ENCODE results near the gene MLLT10.
"Not testable (repeated sequence)": the region's sequence is repeated elsewhere in the genome, so short reads cannot be mapped to it uniquely, and the experiment has no call there.

Gene MLLT10

DNA sequence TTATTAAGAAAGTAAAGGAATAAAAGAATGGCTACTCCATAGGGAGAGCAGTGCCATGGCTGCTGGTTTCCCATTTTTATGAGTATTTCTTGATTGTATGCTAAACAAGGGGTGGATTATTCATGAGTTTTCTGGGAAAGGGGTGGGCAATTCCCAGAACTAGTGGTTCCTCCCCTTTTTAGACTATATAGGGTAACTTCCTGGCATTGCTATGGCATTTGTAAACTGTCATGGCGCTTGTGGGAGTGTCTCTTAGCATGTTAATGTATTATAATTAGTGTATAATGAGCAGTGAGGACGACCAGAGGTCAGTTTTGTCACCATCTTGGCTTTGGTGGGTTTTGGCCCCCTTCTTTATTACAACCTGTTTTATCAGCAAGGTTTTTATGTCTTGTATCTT, 40.5 kb downstream of the MLLT10 start:
- not testable (repeated sequence) for DNase-seq (ENCODE audit: extremely low read depth in 1 of 2, low read depth in 1 of 2)

GRCh38 chr10:21579291-21579690, 45.3 kb downstream of the MLLT10 start:
- no peak for DNase-seq (ENCODE audit: extremely low read depth in 1 of 2, low read depth in 1 of 2)

DNA sequence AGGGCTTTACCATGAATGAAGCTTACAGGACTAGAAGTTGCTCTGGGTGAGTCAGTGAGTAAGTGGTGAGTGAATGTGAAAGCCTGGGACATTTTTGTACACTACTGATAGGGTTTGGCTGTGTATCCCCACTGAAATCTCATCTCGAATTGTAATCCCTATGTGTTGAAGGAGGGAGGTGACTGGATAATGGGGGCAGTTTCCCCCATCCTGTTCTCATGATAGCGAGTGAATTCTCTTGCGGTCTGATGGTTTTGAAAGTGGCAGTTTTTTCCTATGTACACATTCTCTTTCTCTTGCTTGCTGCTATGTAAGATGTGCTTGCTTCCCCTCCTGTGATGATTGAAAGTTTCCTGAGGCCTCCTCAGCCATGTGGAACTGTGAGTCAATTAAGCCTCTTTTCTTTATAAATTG, 47.4 kb downstream of the MLLT10 start:
- peak in 1 of 2 donors; percentile 7 for DNase-seq (ENCODE audit: extremely low read depth in 1 of 2, low read depth in 1 of 2)

GRCh38 chr10:21584834-21585530, 51.0 kb downstream of the MLLT10 start:
- no peak for DNase-seq (ENCODE audit: extremely low read depth in 1 of 2, low read depth in 1 of 2)

DNA sequence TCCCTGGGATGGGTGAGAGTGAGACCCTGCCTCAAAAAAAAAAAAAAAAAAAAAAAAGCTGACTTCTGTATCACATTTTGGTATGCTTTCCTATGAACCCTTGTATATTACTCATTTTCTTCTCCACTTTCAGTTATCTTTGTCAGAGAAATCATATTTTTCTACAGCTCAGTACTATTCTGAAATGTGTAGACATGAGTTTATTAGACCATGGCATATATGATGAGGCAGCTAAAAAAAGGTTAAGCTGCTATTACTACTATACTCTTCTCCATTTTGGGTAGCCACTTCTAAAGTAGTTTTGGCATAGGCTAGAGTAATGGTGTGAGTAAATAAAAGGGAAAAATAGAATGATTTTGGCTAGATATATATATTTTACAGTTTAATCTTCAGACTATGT, 53.4 kb downstream of the MLLT10 start:
- DNase-seq (ENCODE audit: extremely low read depth in 1 of 2, low read depth in 1 of 2): no peak

GRCh38 chr10:21588159-21588558, 54.1 kb downstream of the MLLT10 start:
- DNase-seq (ENCODE audit: extremely low read depth in 1 of 2, low read depth in 1 of 2): not testable (repeated sequence)

DNA sequence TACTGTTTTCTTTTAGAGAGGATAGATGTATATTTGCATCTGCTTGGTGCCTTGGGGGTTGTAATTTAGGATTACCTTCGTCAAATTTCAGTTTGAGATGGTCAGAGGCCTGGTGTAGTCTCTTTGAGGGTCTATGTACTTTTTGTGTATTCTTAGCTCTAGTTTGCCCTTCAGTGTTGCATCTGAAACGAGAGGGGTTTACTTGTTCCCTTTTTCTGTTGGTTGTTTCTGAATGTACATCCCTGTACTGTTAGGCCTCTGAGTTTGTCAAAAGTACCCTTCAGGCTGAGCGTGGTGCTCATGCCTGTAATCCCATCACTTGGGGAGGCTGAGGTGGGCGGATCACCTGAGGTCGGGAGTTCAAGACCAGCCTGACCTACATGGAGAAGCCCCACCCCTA, 60.0 kb downstream of the MLLT10 start:
- no peak for DNase-seq (ENCODE audit: extremely low read depth in 1 of 2, low read depth in 1 of 2)

GRCh38 chr10:21599582-21599981, 65.5 kb downstream of the MLLT10 start:
- DNase-seq (ENCODE audit: extremely low read depth in 1 of 2, low read depth in 1 of 2): no peak

- no peak for DNase-seq (ENCODE audit: extremely low read depth in 1 of 2, low read depth in 1 of 2)
Observed at GRCh38 chr10:21600804-21601433, 66.9 kb downstream of the MLLT10 start.

DNA sequence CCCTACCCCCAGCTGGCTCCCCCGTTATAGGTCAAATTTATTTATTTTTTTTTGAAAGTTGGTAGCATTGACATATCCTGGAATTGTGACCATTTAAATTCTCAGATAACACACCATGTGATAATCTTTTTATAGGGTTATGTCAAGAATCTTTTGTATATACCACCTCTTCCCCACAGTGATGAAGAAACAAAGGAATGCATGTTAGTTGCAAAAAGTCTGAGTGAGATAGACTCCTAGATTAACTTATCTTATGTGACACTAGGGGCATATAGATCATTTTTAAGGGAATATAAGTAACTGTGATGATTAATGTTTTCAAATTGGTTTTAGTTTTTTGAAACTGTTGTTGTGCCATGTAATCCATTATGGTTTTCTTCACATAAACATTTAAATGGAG, 68.3 kb downstream of the MLLT10 start:
- no peak for DNase-seq (ENCODE audit: extremely low read depth in 1 of 2, low read depth in 1 of 2)

DNA sequence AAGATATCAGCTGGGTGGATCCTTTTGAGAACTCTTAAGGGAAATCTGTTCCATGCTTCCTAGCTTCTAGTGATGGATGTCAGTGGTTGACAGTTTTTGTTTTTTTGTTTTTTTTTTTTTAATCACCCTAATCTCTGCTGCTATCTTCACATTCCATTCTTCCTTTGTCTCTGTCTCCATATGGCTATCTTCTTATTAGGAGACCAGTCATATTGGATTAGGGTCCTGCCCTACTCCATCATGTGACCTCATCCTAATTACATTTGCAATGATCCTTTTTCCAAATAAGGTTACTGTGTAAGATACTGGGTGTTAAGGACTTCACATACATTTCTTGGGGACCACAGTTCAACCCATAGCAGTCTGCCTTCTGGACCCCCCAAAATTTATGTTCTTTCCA, 69.7 kb downstream of the MLLT10 start:
- DNase-seq (ENCODE audit: extremely low read depth in 1 of 2, low read depth in 1 of 2): no peak

DNA sequence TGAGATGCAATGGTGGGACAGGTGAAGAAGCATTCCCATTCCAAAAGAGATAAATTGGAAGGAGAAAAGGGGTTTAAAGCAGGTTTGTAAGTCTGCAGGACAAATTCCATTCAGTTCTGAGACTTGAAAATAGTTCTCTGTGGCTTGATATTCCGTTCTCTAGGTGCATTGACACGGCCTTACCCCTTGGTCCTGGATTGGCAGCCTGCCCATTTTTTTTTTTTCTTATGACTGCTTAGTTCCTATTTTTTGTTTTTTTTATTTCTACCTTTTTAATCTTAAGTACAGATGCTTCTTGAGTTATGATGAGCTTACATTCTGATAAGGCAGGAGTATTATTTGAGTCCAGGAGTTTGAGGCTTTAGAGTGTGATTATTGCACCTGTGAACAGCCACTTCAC, 70.6 kb downstream of the MLLT10 start:
- no peak for DNase-seq (ENCODE audit: extremely low read depth in 1 of 2, low read depth in 1 of 2)

DNA sequence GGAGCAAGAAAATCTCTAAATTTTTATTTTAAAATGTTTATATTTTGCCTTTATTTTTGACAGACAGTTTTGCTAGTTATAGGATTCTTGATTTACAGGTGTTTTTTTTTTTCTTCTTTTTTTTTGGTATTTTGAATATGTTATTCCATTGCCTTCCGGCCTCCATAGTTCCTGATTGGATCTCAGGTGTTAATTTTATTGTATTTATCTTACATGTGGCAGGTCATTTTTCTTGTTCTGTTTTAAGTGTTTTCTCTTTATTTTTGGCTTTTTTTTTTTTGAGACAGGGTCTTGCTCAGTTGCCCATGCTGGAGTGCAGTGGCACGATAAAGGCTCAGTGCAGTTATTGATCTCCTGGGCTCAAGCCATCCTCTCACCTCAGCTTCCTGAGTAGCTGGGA, 73.9 kb downstream of the MLLT10 start:
- no peak for DNase-seq (ENCODE audit: extremely low read depth in 1 of 2, low read depth in 1 of 2)

DNA sequence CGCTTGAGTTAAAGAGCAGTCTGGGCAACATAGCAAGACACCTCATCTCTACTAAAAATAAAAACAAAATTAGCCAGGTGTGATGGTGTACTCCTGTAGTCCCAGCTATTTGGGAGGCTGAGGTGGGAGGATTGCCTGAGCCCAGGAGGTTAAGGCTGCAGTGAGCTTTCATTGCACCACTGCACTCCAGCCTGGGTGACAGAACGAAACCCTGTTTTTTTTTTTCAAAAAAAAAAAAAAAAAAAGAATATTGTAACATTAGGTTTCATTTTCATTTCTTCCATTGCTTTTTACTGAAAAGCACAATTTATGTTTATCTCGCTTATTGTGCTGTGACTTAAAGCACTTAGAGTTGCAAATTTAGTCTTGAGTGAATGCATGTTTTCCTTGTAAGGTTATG, 80.0 kb downstream of the MLLT10 start:
- DNase-seq (ENCODE audit: extremely low read depth in 1 of 2, low read depth in 1 of 2): no peak

DNA sequence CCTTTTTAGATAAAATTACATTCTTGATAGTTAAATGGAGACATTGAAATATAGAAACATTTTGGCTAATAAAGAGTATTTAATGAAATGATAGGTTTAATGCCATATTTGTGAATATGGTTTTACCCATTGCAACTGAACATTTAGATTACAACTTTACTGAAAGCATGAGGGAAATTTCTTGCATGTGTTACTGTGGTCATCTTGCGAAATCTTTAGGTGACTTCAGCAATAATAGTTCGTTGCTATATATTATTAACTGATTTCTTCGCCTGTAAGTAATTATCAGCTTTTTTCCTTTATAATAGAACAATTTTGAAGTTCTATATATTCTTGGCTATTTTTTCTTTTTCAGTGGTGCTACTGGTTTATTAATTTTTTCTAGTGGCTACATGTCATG, 83.2 kb downstream of the MLLT10 start:
- DNase-seq (ENCODE audit: extremely low read depth in 1 of 2, low read depth in 1 of 2): no peak

DNA sequence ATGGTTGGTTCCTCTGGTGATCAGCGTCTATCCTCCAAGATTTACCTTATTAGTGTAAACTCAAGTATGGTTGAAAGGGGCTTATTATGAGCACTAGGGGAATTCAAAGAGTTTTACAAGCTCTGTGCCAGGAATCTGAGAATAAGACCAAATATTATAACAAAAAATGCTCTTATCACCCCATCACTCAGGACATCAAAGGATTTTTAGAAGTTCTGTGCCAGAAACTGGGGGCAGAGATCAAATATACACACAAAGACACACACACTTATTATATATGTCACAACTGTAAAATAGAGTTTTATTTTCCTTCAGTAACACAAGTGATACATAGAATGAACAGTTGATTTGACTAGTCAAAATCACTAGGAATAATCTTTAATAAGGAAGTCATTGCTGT, 89.3 kb downstream of the MLLT10 start:
- DNase-seq (ENCODE audit: extremely low read depth in 1 of 2, low read depth in 1 of 2): no peak

- not testable (repeated sequence) for DNase-seq (ENCODE audit: extremely low read depth in 1 of 2, low read depth in 1 of 2)
Observed at GRCh38 chr10:21624421-21624820, 90.4 kb downstream of the MLLT10 start.

DNA sequence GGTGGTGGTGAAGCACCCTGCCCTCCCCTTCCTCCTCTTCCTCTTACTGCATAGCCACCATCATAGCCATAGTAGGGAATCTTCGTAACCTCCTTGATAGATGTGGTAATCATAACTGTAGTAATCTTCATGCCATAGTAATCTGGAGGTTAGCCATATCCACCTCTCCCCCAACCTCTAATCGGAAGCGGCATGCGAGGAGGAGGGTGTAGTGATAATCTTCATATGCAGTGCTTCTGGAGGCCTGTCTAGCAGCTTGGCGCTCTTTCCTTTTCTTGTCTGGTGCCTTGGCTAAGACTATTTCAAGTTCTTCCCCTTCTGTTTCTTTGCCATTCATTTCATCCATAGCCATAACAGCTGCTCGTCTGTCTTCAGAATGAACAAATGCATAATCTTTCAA, 90.9 kb downstream of the MLLT10 start:
- no peak for DNase-seq (ENCODE audit: extremely low read depth in 1 of 2, low read depth in 1 of 2)

DNA sequence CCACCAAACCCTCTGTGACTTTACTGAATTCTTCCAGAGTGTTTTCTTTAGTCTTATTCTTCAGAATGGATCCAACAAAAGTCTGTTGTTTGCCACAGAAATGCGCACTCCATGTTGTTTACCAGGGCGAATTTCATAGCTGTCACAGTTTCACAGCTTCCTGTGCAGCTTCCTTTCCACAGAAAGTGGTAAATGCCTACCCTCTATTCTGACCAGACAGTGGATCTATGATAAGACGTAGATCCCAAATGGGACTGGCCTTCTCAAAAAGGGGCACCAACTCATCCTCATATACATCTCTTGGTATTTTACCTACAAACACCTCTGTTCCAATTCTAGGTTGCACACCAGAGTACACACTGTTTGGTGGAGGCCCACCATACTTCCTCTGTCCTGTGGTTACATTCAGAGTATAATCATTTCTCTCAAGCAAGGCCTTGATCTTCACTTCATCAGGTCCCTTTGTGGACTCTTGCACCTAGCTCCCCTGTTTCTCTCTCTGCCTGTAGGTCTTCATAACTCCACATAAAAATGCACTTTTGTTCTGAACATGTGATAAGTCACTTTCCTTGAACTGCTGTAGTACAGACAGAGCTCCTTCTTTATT, 91.7 kb downstream of the MLLT10 start:
- no peak for DNase-seq (ENCODE audit: extremely low read depth in 1 of 2, low read depth in 1 of 2)

DNA sequence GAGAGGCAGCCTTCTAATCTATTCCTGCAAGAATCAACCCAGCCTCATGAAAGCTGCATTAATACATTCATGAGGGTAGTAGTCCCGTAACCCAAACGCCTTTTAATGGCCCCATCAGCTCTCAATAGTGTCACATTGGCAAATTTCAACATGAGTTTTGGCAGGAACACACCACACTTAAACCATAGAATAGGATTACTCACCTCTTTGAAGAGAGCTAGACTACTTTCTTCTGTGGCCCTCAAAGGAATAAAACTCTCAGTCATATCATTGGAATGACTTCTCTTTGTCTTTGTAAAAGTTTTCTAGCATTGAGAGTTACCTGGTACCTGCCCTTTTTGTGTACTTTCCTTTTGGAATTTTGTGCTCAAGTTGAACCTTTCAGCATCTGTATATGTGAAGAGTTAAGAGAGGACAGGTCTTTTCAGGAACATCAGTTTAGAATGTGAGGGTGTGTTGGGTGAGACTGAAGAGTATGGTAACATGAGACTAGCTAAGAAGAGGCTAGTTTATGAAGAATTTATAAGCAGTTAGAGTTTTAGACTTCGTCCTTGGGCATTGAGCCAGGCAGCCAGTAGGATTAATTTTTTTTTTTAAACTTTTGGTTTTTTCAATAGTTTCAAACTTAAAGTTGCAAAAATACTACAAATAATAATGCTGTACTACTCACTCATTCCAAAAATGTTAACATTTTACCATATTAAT, 92.6 kb downstream of the MLLT10 start:
- no peak for DNase-seq (ENCODE audit: extremely low read depth in 1 of 2, low read depth in 1 of 2)

GRCh38 chr10:21627331-21627730, 93.3 kb downstream of the MLLT10 start:
- no peak for DNase-seq (ENCODE audit: extremely low read depth in 1 of 2, low read depth in 1 of 2)

DNA sequence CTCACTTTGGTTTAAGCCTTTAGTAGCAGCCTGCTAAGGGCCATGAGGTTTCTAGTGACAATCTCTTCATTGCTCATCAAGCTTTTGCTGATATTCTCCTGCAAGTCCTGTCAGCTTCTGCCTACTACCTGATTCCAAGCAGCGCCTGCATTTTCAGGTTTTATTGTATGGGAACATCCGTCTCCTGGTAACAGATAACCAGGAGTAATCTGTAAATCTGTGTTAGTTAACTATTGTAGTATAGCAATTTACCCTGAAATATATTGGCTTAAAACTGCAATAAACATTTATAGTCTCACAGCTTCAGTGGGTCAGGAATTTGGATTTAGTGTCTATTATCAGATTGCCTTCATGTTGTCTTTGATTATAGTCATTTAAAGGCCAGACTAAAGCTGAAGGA, 94.0 kb downstream of the MLLT10 start:
- DNase-seq (ENCODE audit: extremely low read depth in 1 of 2, low read depth in 1 of 2): no peak
